ENCODE results near the gene ARHGAP9. TPM values are rescaled to one million over a fixed set of nuclear protein-coding genes. Genes with fewer than 3 reads are reported as not detected.

The ARHGAP9 gene
- total and polyA plus RNA-seq, 8 donors: 2.3 to 28.1 (median 6.7) TPM; not detected in 1

DNA sequence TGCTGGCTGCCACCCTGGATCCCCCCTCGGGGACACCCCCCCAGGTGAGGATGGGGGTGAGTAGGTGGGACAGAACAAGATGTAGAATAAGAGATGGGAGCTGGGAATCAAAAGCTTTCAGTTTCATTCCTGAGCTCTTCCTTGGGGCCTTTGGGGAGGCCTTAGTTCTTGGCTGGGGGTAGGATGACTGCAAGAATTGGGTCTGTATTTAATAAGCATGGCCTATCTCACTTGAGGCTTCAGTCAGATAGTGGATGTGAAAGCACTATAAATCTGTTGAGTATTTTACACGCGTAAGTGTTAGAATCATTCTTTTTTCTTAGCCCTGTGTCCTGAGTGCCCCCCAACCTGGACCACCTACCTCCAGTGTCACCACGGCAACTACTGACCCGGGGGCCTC, 47.5 kb upstream of the ARHGAP9 start:
- Histone ChIP-seq H3K9me3 (no peaks in the 10 kb centered on the region), H3K27me3 (no peaks in the 10 kb centered on the region), H3K36me3 (peaks cover 71 to 80% (median 78%) of the 10 kb centered on the region in 4 donors), H3K27ac (peak overlapping the region in 1 of 5 donors; percentile 26), H3K4me1 (peaks cover 23 to 50% (median 36%) of the 10 kb centered on the region in 4 donors), H3K4me3 (no peak overlapping the region)
- no peak for DNase-seq
- 69 to 81% (median 77%) methylated on average over 5 of the region's 5 CpGs for WGBS, 5 donors
- TF ChIP-seq POLR2A (IDR thresholded peaks at IDR 0.05) (no peak), EP300 (IDR thresholded peaks at IDR 0.05) (no peak), POLR2AphosphoS5 (IDR thresholded peaks at IDR 0.05) (no peak)
- TF ChIP-seq, protein P1, sequence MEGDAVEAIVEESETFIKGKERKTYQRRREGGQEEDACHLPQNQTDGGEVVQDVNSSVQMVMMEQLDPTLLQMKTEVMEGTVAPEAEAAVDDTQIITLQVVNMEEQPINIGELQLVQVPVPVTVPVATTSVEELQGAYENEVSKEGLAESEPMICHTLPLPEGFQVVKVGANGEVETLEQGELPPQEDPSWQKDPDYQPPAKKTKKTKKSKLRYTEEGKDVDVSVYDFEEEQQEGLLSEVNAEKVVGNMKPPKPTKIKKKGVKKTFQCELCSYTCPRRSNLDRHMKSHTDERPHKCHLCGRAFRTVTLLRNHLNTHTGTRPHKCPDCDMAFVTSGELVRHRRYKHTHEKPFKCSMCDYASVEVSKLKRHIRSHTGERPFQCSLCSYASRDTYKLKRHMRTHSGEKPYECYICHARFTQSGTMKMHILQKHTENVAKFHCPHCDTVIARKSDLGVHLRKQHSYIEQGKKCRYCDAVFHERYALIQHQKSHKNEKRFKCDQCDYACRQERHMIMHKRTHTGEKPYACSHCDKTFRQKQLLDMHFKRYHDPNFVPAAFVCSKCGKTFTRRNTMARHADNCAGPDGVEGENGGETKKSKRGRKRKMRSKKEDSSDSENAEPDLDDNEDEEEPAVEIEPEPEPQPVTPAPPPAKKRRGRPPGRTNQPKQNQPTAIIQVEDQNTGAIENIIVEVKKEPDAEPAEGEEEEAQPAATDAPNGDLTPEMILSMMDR (IDR thresholded peaks at IDR 0.05): no peak
- intact Hi-C loops (cut with DNase I; ENCODE audit: low total_unique reads): no loop called here

GRCh38 chr12:57526477-57527126, 46.9 kb upstream of the ARHGAP9 start:
- TF ChIP-seq POLR2A (IDR thresholded peaks at IDR 0.05): no peak
- TF ChIP-seq, protein P1 (IDR thresholded peaks at IDR 0.05): no peak
- no peak for TF ChIP-seq EP300 (IDR thresholded peaks at IDR 0.05)
- TF ChIP-seq POLR2AphosphoS5 (IDR thresholded peaks at IDR 0.05): no peak
- peaks cover 29 to 55% (median 40%) of the 10 kb centered on the region in 4 donors for H3K4me1 ChIP-seq
- no peaks in the 10 kb centered on the region for H3K9me3 ChIP-seq
- H3K4me3 ChIP-seq: no peak overlapping the region
- H3K36me3 ChIP-seq: peaks cover 65 to 74% (median 72%) of the 10 kb centered on the region in 4 donors
- H3K27ac ChIP-seq: peak overlapping the region in 3 of 5 donors; percentile 26 to 99 (median 29)
- intact Hi-C loops (cut with DNase I; ENCODE audit: low total_unique reads): no loop called here
- WGBS, 5 donors: 76 to 95% (median 83%) methylated on average over 4 of the region's 4 CpGs
- no peaks in the 10 kb centered on the region for H3K27me3 ChIP-seq
- DNase-seq: no peak

DNA sequence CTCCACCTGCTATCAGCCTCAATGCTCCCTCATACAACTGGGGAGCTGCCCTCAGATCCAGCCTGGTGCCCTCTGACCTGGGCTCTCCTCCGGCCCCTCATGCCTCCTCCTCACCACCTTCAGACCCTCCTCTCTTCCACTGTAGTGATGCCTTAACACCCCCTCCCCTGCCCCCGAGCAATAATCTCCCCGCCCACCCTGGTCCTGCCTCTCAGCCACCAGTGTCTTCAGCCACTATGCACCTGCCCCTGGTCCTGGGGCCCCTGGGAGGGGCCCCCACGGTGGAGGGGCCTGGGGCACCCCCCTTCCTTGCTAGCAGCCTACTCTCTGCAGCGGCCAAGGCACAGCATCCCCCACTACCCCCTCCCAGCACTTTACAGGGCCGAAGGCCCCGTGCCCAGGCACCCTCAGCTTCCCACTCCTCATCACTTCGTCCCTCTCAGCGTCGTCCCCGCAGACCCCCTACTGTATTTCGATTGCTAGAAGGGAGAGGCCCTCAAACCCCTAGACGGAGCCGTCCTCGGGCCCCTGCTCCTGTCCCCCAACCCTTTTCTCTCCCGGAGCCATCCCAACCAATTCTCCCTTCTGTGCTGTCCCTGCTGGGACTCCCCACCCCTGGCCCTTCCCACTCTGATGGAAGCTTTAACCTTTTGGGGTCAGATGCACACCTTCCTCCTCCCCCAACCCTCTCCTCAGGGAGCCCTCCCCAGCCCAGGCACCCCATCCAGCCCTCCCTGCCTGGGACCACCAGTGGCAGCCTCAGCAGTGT, 46.1 kb upstream of the ARHGAP9 start:
- TF ChIP-seq, protein P1 (IDR thresholded peaks at IDR 0.05): no peak
- TF ChIP-seq POLR2AphosphoS5 (IDR thresholded peaks at IDR 0.05) (no peak), POLR2A (IDR thresholded peaks at IDR 0.05) (no peak), EP300 (IDR thresholded peaks at IDR 0.05) (no peak)
- H3K27ac ChIP-seq: peak overlapping the region in 3 of 5 donors; percentile 26 to 99 (median 29)
- H3K4me1 ChIP-seq: peaks cover 37 to 63% (median 48%) of the 10 kb centered on the region in 4 donors
- H3K9me3 ChIP-seq: no peaks in the 10 kb centered on the region
- peak overlapping the region in 1 of 4 donors; percentile 58 for H3K4me3 ChIP-seq
- H3K27me3 ChIP-seq: no peaks in the 10 kb centered on the region
- WGBS, 5 donors: 81 to 85% (median 83%) methylated on average over 16 of the region's 16 CpGs
- DNase-seq: no peak
- intact Hi-C loops (cut with DNase I; ENCODE audit: low total_unique reads): no loop called here
- peaks cover 60 to 66% (median 64%) of the 10 kb centered on the region in 4 donors for H3K36me3 ChIP-seq

DNA sequence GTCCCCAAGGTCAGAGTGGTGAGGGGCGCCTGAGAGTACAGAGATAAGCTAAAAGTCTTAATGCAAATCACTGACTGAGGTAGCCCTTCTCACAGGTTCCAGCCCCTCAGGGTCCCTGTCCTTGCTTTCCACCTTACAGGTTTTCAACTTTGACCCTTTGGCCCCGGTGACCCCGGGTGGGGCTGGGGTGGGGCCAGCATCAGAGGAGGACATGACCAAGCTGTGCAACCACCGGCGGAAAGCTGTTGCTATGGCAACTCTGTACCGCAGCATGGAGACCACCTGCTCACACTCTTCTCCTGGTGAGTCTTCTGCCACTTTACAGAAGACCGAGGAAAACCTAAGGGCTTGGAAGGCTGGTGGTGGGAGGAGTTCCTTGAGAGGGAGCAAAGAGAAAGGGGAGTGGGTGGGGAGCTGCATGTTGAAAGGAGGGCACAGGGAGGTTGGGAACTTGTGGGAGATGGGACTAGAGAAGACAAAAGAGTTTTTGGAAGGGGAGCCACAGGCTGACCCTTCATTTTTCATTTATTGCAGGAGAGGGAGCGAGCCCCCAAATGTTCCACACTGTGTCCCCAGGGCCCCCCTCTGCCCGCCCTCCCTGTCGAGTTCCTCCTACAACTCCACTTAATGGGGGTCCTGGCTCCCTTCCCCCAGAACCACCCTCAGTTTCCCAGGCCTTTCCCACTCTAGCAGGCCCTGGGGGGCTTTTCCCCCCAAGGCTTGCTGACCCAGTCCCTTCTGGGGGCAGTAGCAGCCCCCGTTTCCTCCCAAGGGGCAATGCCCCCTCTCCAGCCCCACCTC, 45.3 kb upstream of the ARHGAP9 start:
- H3K9me3 ChIP-seq: no peaks in the 10 kb centered on the region
- peak overlapping the region in 2 of 4 donors; percentile 58 to 85 for H3K4me3 ChIP-seq
- DNase-seq: no peak
- peak overlapping the region in 3 of 5 donors; percentile 99 for H3K27ac ChIP-seq
- H3K36me3 ChIP-seq: peaks cover 55 to 59% (median 58%) of the 10 kb centered on the region in 4 donors
- TF ChIP-seq EP300 (IDR thresholded peaks at IDR 0.05) (no peak), POLR2A (IDR thresholded peaks at IDR 0.05) (no peak), POLR2AphosphoS5 (IDR thresholded peaks at IDR 0.05) (no peak)
- TF ChIP-seq, protein P1 (IDR thresholded peaks at IDR 0.05): no peak
- 53 to 62% (median 59%) methylated on average over 11 of the region's 11 CpGs for WGBS, 5 donors
- no peaks in the 10 kb centered on the region for H3K27me3 ChIP-seq
- intact Hi-C loops (cut with DNase I; ENCODE audit: low total_unique reads): no loop called here
- H3K4me1 ChIP-seq: peaks cover 37 to 63% (median 49%) of the 10 kb centered on the region in 4 donors

All from stomach (tissue), 9 donors.